MM.1S (cell line): ENCODE results near the gene SLCO3A1.

Experiments
- DNase-seq: peaks from one replicate; pipeline ENCODE4 v3.0.0-alpha.2; 2015
- H2AFZ ChIP-seq: fragments of 300-600 bp; sonication (generic); 2 replicates; pipeline ENCODE4 v1.6.0; 2016; ENCODE audit warnings: antibody characterized with exemption, low read length
- H3F3A ChIP-seq: fragments of 300-600 bp; sonication (generic); 2 replicates; pipeline ENCODE4 v1.6.1; 2016; ENCODE audit warnings: mild to moderate bottlenecking, antibody characterized with exemption, low read length, moderate library complexity, mixed read lengths; ENCODE audit not compliant: insufficient read depth
- H3K27ac ChIP-seq: fragments of 300-600 bp; sonication (generic); 2 replicates; pipeline ENCODE4 v1.5.1; 2016; ENCODE audit warnings: mild to moderate bottlenecking, low read length
- H3K27me3 ChIP-seq: fragments of 300-600 bp; sonication (generic); replicated peaks from 2 replicates; pipeline ENCODE4 v1.6.0; 2016; ENCODE audit warnings: low read length; ENCODE audit not compliant: insufficient read depth
- H3K36me3 ChIP-seq: fragments of 300-600 bp; sonication (generic); replicated peaks from 2 replicates; pipeline ENCODE4 v1.6.1; 2016; ENCODE audit warnings: mild to moderate bottlenecking, low read length, mixed read lengths; ENCODE audit not compliant: insufficient read depth
- H3K4me1 ChIP-seq: fragments of 300-600 bp; sonication (generic); 2 replicates; pipeline ENCODE4 v1.6.1; 2016; ENCODE audit warnings: low read length, mixed read lengths
- H3K4me2 ChIP-seq: fragments of 300-600 bp; sonication (generic); 2 replicates; pipeline ENCODE4 v1.6.0; 2016; ENCODE audit warnings: low read depth, low read length
- H3K4me3 ChIP-seq: fragments of 300-600 bp; sonication (generic); 2 replicates; pipeline ENCODE4 v1.5.1; 2016; ENCODE audit warnings: low read length, mixed read lengths
- H3K79me2 ChIP-seq: fragments of 300-600 bp; sonication (generic); 2 replicates; pipeline ENCODE4 v1.6.1; 2016; ENCODE audit warnings: mixed run types, low read length, mixed read lengths
- H3K9ac ChIP-seq: fragments of 300-600 bp; sonication (generic); 2 replicates; pipeline ENCODE4 v1.6.1; 2016; ENCODE audit warnings: low read length, mixed read lengths
- H3K9me2 ChIP-seq: fragments of 300-600 bp; sonication (generic); replicated peaks from 2 replicates; pipeline ENCODE4 v1.6.1; 2016; ENCODE audit warnings: mild to moderate bottlenecking, low read length, mixed read lengths; ENCODE audit not compliant: insufficient read depth
- H3K9me3 ChIP-seq: fragments of 300-600 bp; sonication (generic); replicated peaks from 2 replicates; pipeline ENCODE4 v1.6.1; 2016; ENCODE audit warnings: mild to moderate bottlenecking, low read length, mixed read lengths; ENCODE audit not compliant: insufficient read depth
- H4K20me1 ChIP-seq: fragments of 300-600 bp; sonication (generic); 2 replicates; pipeline ENCODE4 v1.6.1; 2016; ENCODE audit warnings: mild to moderate bottlenecking, low read length, moderate library complexity, mixed read lengths; ENCODE audit not compliant: insufficient read depth
- EZH2 ChIP-seq: fragments of 300-600 bp; sonication (generic); optimal IDR thresholded peaks from 2 replicates; pipeline ENCODE3; 2017; ENCODE audit warnings: low read depth, mild to moderate bottlenecking, antibody characterized with exemption, low read length, mixed read lengths
- EZH2phosphoT487 ChIP-seq: fragments of 300-600 bp; sonication (generic); IDR thresholded peaks from 2 replicates; pipeline ENCODE4 v1.6.1; 2018; ENCODE audit warnings: antibody characterized with exemption, low read length
- TF ChIP-seq, protein P1 (sequence below): fragments of 300-600 bp; sonication (generic); IDR thresholded peaks from 2 replicates; pipeline ENCODE4 v1.5.1; 2016; ENCODE audit warnings: antibody characterized with exemption, low read length, mixed read lengths

Gene SLCO3A1

DNA sequence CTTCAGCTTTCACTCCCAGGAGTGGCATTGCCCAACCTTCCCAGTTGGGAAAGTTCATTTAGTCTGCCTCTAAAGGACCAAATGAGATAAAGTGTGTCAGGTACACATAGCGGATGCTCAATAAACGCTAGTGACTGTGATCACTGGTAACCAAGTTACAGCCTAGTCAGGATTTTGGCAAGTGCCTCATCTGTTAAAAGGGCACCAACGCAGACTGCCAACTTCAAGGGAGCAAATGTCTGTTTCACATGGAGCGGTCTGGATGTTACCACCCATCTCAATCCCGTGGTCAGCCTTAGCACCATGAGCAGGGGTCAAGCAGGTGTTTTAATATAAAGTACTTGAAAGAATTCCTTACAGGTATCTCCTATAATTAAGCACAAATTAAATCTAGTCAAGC is 22.7 kb downstream of the SLCO3A1 start:
- Histone ChIP-seq H3K9me3 (no peaks in the 10 kb centered on the region), H3K4me3 (no peak overlapping the region), H3K9ac (no peak overlapping the region), H3K36me3 (no peaks in the 10 kb centered on the region), H3K79me2 (0 out of 2 replicates have a peak, but pooled peaks cover 3% of the 10 kb centered on the region), H3K27ac (no peak overlapping the region), H3K4me1 (no peaks in the 10 kb centered on the region), H2AFZ (no peak overlapping the region), H3K9me2 (no peaks in the 10 kb centered on the region), H3K27me3 (no peaks in the 10 kb centered on the region), H3K4me2 (no peak overlapping the region), H4K20me1 (no peaks in the 10 kb centered on the region), H3F3A (no peaks in the 10 kb centered on the region)
- TF ChIP-seq EZH2phosphoT487, result no peak
- TF ChIP-seq EZH2, result no peak
- TF ChIP-seq, protein P1, sequence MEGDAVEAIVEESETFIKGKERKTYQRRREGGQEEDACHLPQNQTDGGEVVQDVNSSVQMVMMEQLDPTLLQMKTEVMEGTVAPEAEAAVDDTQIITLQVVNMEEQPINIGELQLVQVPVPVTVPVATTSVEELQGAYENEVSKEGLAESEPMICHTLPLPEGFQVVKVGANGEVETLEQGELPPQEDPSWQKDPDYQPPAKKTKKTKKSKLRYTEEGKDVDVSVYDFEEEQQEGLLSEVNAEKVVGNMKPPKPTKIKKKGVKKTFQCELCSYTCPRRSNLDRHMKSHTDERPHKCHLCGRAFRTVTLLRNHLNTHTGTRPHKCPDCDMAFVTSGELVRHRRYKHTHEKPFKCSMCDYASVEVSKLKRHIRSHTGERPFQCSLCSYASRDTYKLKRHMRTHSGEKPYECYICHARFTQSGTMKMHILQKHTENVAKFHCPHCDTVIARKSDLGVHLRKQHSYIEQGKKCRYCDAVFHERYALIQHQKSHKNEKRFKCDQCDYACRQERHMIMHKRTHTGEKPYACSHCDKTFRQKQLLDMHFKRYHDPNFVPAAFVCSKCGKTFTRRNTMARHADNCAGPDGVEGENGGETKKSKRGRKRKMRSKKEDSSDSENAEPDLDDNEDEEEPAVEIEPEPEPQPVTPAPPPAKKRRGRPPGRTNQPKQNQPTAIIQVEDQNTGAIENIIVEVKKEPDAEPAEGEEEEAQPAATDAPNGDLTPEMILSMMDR, result no peak
- DNase-seq, result no peak

DNA sequence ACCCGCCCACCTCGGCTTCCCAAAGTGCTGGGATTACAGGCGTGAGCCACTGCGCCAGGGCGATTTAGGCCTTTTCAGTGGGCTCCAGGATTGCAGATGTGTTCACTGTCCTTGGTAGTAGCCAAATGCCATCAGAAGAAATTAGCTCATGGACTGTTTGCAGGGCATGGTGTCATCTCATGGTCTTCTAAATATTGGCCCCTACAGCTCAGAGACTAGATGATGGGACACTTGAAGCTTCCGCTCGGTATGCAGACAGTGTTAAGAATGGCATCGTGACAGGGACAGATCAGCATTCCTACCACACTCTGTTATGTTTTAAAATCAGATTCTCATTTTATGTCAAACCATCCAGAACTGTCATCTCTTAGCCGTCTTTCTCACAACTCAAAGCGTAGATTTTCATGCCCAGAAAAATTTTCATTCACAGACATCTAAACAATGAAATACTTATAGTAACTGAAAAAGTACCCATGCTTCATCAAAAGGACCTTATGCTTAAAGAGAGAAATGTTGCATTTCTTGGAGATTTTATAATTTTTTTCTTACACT is 24.9 kb downstream of the SLCO3A1 start:
- no peaks in the 10 kb centered on the region for H4K20me1 ChIP-seq
- H3K4me1 ChIP-seq, result no peaks in the 10 kb centered on the region
- no peaks in the 10 kb centered on the region for H3K79me2 ChIP-seq
- no peaks in the 10 kb centered on the region for H3K27me3 ChIP-seq
- no peak for DNase-seq
- H3K9me3 ChIP-seq, result no peaks in the 10 kb centered on the region
- TF ChIP-seq EZH2 (no peak), EZH2phosphoT487 (no peak)
- TF ChIP-seq, protein P1, result no peak
- no peaks in the 10 kb centered on the region for H3K36me3 ChIP-seq
- no peak overlapping the region for H3K4me3 ChIP-seq
- H3K9ac ChIP-seq, result no peak overlapping the region
- H3K9me2 ChIP-seq, result no peaks in the 10 kb centered on the region
- H3K27ac ChIP-seq, result no peak overlapping the region
- no peak overlapping the region for H3K4me2 ChIP-seq
- no peak overlapping the region for H2AFZ ChIP-seq
- no peaks in the 10 kb centered on the region for H3F3A ChIP-seq

DNA sequence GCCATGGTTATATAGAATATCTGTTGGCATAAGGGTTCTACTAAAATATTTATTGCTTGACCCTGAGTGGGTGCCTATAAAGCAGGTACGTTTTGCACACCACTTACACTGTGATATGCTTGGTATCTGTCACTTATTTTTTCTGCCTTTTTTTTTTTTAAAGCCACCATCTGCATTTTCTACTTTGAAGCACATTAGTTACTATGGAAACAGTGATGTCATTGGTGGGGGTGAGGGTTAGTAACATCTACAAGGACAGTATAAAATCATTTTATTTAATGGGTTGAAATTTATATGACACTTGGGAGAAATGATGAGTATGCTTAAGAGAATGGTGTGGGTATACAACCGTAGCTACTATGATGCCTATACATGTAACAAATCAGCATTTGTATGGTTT is 25.6 kb downstream of the SLCO3A1 start:
- no peak for DNase-seq
- TF ChIP-seq, protein P1, result no peak
- no peak for TF ChIP-seq EZH2
- TF ChIP-seq EZH2phosphoT487, result no peak
- no peaks in the 10 kb centered on the region for H3F3A ChIP-seq
- no peak overlapping the region for H3K4me3 ChIP-seq
- no peaks in the 10 kb centered on the region for H3K36me3 ChIP-seq
- no peak overlapping the region for H3K9ac ChIP-seq
- no peaks in the 10 kb centered on the region for H3K79me2 ChIP-seq
- no peak overlapping the region for H3K27ac ChIP-seq
- no peaks in the 10 kb centered on the region for H3K4me1 ChIP-seq
- no peaks in the 10 kb centered on the region for H3K9me3 ChIP-seq
- H2AFZ ChIP-seq, result no peak overlapping the region
- no peak overlapping the region for H3K4me2 ChIP-seq
- no peaks in the 10 kb centered on the region for H3K27me3 ChIP-seq
- no peaks in the 10 kb centered on the region for H3K9me2 ChIP-seq
- H4K20me1 ChIP-seq, result no peaks in the 10 kb centered on the region
